ENCODE data around the gene RBMS2.
A peak's percentile ranks its signal among the peaks of the same experiment; 100 is the strongest.
"Not testable (repeated sequence)": the region's sequence is repeated elsewhere in the genome, so short reads cannot be mapped to it uniquely, and the experiment has no call there.

The RBMS2 gene

GRCh38 chr12:56521590-56522371 is at the start of gene RBMS2:
TSS of gene RBMS2 (plus strand) at chr12:56521820. CDS start at chr12:56522024, 204 bp downstream.
- DNase-seq: peak; percentile 30

DNA sequence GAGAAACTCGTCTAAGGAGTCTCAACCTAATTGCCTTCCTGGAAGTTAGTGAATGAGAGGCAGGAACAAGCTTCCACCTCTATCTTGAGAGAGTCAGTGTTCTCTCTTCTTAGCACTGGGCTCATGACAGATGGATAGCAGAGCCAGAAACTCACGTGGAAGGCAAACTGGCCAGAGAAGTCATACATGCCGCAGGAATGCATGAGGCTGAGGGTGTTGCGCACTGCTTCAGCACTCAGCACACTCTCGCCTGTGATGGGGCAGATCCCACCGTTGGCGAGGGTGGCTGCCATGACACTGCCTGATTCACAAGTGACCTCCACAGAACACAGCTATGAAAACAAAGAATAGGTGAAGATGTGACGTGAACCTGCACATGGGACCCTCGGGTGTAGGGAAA is 47.2 kb upstream of the RBMS2 start:
- no peak for DNase-seq

DNA sequence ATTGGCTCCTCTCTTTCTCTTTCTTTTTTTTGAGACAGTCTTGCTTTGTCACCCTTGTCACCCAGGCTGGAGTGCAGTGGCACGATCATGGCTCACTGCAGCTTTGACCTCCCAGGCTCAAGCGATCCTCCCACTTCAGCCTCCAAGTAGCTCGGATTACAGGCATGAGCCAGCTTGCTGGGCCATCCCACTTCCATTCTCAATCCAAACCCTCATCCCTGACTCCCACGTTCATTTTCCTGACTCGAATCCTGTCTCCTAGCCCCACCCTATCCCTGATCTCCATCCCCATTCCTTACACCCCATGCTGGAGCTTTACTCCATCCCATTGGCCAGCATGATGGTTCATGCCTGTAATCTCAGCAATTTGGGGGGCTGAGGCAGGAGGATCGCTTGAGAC is 45.5 kb upstream of the RBMS2 start:
- DNase-seq: no peak

DNA sequence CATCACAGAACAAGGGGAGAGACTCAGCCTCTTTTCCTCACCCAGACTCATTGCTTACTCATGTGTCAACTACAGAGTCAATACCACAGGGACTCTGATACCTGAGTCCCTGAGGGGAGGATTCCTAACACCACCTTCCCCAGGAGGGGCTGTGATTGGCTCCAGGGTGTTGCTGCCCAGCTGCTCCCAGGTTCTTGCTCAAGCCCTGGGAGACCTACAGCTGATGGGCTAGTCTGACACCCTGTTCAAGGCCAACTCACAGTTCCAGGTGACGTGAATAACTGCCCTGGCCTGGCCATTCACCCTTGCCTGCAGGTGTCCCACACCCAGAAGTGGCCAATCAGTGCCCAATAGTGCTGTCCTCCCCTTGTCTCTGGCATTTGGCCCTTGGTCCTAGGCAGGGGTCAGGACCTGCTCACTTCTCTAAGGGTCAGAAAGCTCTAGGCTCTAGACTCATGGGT is 44.6 kb upstream of the RBMS2 start:
- DNase-seq: no peak

DNA sequence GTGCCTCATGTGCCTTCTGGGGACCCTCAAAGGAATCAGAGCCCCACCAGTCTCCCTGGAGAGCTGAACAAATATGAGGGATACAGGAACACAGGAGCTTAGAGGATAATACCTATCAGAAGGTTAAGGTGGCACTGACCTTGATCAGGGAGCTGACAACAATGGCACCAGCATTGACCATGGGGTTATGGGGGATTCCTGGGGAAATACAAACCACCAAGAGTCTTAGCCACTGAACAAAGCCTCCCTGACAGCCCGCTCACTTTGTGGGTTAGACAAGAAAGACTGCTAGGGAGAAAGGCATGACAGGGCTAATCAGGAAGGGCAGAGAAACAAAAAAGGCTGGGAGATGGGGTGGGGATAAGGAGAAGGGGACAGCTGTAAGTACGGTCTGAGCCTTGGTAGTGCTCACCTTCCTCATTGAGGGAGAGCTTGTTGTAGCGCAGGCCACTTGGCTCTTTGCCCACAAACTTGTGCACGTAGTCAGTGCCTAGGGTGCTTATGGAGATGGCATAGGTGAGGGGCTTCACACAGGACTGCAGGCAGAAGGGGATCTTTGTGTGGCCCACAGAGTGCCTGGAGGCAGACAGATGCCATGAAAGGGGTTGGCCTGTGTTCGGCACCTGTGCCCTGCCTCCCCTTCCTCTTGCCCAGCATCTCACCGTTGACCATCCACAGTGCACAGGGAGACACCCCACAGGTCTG is 43.9 kb upstream of the RBMS2 start:
- DNase-seq: no peak

DNA sequence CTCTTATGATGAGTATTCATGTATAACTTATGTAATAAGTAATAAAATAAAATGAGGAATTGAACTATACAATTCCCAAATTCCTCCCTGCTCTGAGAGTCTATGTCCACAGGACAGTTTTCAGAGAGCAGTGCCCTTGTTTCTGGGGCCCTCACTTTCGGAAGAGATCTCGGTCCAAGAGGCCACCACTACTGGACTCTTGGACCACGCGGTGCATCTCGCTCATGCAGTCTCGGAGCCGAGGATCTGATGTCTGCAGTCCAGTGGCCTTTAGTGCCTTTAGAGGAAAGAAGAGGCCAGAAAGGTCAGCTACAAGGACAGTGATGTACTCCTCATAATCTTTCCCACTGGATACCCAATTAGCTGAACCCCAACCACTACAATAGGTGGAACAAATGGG is 42.0 kb upstream of the RBMS2 start:
- no peak for DNase-seq

DNA sequence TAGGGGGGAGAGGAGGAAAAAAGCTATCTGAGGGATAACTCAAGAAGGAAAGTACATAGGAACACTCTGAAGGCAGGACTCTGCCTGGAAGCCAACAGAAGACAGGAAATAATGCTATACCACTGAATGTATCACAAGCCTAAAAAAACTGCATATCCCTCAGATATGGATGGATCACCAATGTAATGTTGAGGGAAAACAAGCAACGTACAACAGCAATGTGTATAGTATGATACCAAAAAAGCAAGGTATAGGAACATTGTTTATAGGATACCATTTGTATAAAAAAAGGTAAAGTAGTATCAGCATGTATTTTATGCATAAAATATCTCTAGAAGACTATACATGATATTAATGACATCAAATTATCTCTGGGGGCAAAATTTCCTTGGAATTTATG is 37.1 kb upstream of the RBMS2 start:
- no peak for DNase-seq

DNA sequence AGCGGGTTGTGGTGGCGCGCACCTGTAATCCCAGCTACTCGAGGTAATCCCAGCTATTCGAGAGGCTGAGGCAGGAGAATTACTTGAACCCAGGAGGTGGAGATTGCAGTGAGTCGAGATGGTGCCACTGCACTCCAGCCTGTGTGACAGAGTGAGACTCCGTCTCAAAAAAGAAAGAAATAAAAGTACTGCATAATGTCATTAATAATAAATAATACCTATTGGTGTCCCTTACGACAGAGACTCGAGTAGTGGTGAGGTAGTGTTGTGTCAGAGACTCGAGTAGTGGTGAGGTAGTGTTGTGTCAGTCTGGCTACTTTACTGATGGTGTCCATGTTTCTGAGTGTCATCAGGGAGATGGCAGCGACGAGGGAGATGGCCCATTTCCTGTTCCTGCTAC is 34.9 kb upstream of the RBMS2 start:
- no peak for DNase-seq

DNA sequence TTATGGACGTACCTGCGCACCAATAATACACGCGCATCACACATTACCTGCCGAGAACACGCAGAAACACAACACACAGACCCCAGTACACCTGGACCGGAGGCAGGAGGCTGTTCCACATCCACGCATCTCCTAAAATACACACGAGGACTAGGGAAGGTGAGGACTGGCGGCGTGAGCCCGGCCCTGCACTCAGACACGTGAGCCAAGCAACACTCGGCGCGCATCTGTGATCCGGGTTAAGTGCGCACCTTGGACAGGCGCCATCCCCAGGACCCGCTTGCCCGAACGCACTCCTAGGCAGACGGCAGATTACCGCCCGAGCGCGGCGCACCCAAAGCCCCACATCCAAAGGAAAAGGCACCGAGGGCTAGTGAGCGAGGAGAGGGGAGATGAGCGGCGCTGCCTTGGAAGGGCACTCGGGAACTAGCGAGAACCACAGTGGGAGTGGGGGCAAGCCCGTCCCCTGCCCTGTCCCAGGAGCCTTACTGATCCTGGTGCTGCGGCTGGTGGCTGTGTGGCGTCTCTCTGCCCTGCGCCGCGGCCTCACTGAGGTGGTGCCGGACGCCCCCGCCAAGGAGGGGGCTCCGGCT is 34.1 kb upstream of the RBMS2 start:
- DNase-seq: no peak

DNA sequence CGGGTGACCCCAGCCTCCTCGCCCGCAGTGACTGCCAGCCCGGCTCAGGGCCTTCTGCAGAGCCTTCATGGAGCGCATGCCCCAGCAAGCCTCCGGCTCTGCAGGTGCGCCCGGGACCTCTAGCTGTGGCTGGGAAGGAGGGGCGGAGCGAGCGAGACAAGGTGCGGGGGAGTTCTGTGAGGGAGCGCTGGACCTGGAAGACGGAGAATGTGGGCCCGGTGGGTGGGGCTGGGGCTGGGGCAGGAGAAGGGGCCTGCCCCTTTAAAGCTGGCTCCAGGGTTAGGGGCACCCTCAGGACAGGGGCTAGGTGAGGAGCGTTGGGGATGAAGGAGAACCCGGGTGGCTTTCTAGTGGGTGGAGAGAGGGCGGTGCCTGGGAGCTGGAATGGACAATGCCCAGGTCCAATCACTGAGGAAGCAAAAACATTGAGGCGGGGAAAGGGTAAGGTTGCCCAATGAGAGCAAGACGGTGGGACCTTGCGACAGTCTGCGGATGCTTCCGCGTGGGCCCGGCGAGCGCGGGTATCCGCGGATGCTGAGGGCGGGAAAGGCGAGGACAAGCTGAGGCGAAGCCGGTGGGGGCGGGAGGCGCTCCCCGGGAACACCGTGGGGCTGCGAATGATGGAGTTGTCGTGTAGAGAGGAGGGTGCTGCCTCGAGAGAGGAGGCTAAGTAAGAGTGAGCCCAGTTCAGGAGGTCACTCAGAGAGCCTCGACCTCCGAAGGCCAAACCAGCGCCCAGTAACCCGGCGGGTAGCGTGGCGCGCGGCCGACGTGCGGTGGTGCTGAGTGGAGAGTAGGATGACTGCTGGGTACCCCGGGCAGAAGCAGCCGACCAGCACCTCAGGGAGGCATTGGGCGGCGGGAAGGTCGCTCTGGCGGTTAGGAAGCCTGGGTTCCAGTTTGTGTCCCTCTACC is 33.3 kb upstream of the RBMS2 start, which contains the start of gene GLS2:
Gene GLS2, minus strand, starts transcription at position 121 of the 915 bp plus-strand sequence. Its CDS starts 43 bp downstream, at position 78.
- DNase-seq: no peak

DNA sequence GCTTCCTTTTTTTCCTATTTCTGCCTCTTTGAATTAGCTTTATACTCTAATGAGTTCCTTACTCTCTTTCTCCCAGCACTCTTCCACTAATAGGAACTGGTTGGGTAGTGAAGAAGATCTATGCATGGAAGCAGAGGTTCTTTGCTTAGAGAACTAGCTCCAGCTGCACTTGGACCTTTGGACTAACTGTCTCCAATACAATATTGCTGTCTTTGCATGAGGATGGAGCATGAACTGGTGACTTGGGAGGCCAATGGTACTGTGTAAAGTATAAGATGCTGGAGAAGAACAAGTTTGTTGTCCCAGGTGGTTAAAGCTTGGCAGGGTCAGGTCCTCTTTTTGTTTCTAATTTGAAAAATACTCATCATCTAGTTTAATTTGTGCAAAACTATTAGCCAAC is 31.3 kb upstream of the RBMS2 start:
- no peak for DNase-seq

GRCh38 chr12:56493409-56494105 is 28.1 kb upstream of the RBMS2 start:
- not testable (repeated sequence) for DNase-seq

- DNase-seq: not testable (repeated sequence)
These were observed 27.6 kb upstream of the RBMS2 start for GRCh38 chr12:56494106-56494415.

- not testable (repeated sequence) for DNase-seq
These were observed 27.1 kb upstream of the RBMS2 start for GRCh38 chr12:56494481-56494880.

- DNase-seq: not testable (repeated sequence)
These were observed 24.9 kb upstream of the RBMS2 start for GRCh38 chr12:56496704-56497103.

- not testable (repeated sequence) for DNase-seq
These were observed 23.3 kb upstream of the RBMS2 start for GRCh38 chr12:56498126-56498902.

DNA sequence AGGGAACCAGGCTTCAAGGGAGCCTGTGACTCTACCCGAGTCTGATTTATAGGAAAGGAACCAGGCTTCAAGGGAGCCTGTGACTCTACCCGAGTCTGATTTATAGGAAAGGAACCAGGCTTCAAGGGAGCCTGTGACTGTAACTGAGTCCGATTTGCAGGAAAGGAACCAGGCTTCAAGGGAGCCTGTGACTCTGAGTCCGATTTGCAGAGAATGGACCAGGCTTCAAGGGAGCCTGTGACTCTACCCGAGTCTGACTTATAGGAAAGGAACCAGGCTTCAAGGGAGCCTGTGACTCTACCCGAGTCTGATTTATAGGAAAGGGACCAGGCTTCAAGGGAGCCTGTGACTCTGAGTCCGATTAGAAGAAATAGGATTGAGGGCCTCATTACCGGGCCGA is 22.2 kb upstream of the RBMS2 start:
- not testable (repeated sequence) for DNase-seq

- DNase-seq: not testable (repeated sequence)
These were observed 21.7 kb upstream of the RBMS2 start for GRCh38 chr12:56499879-56500278.

GRCh38 chr12:56510786-56511185 is 10.8 kb upstream of the RBMS2 start:
- no peak for DNase-seq

- DNase-seq: not testable (repeated sequence)
These were observed 7.7 kb upstream of the RBMS2 start for GRCh38 chr12:56514014-56514318.

DNA sequence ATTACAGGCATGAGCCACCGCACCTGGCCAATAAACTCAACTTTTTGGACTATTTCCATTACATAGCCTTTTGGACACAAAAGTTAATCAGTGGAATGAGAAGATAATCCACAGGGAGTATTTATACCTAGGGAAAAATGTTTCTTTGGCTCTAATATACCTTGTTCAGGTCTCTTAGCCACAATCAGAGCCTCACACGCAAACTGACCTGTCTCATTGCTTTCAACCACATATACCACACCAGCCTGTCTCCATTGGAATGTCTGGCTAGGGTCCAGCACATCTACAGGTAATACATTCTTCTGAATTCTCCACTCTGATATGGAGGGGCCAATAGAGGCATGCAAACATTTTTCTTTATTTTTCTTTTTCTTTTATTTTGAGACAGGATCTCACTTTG is 3.8 kb upstream of the RBMS2 start:
- no peak for DNase-seq

GRCh38 chr12:56518570-56518969 is 3.0 kb upstream of the RBMS2 start:
- DNase-seq: no peak
